Measurements from ENCODE around the gene SMG5. TPM values are rescaled to one million over a fixed set of nuclear protein-coding genes. Genes with fewer than 3 reads are reported as not detected.

Gene SMG5
- total RNA-seq, 1 experiment from 2014 or later, result 103 TPM

DNA sequence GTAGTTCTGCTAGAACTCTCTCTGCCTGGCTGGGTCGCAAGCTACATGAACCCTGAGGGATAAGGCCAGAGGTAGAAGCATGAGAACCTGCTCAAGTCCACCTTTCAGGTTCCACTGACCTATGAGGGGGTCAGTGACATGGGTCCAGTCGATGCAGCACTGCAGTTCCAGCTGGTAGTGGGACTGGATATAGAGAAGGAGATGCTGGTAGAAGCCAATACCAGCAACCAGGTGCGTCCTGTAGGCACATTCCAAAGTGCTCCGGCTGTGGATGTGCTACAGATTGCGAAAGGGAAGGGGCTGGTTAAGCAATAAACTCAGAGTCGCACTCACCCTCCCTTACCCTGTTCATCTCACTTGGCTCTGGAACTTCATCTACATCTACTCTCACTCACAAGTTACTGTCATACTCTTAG lies 5.7 kb downstream of the SMG5 start:
- no peak overlapping the region for H3K27ac Mint-ChIP-seq
- H3K9me3 ChIP-seq (ENCODE audit: control insufficient read depth, low read depth, low read length), result no peaks in the 10 kb centered on the region
- H4K20me1 ChIP-seq (ENCODE audit: control insufficient read depth, insufficient read depth, insufficient read length), result no peaks in the 10 kb centered on the region
- no peak overlapping the region for H3K18ac ChIP-seq (ENCODE audit: insufficient read length, low read depth, low read length)
- H3K27me3 ChIP-seq (ENCODE audit: insufficient read depth, low read length), result no peaks in the 10 kb centered on the region
- H3K9ac ChIP-seq (ENCODE audit: extremely low read depth, insufficient read length, low read length), result no peak overlapping the region
- no peak overlapping the region for H3K4me3 Mint-ChIP-seq
- H2BK12ac ChIP-seq (ENCODE audit: insufficient read length, low read depth, low read length), result no peak overlapping the region
- H2AK5ac ChIP-seq (ENCODE audit: insufficient read length, low read length), result no peak overlapping the region
- H3K56ac ChIP-seq (ENCODE audit: insufficient read length, low read depth, low read length), result no peak overlapping the region
- H3K23ac ChIP-seq (ENCODE audit: insufficient read length, low read depth, low read length), result no peak overlapping the region
- H3K4me2 ChIP-seq (ENCODE audit: insufficient read depth, insufficient read length, low read length), result no peak overlapping the region
- H3T11ph ChIP-seq (ENCODE audit: low read length), result no peak overlapping the region
- H2AFZ ChIP-seq (ENCODE audit: low read length), result no peak overlapping the region
- H2BK120ac ChIP-seq (ENCODE audit: low read depth, low read length, poor library complexity, severe bottlenecking), result no peak overlapping the region
- H3K14ac ChIP-seq (ENCODE audit: insufficient read depth, low read length), result no peak overlapping the region
- H3K4me1 Mint-ChIP-seq, result peaks cover 10% of the 10 kb centered on the region in 2 experiments
- H3K27me3 Mint-ChIP-seq (ENCODE audit: low read depth), result no peaks in the 10 kb centered on the region
- peaks cover 21% of the 10 kb centered on the region for H3K79me2 ChIP-seq (ENCODE audit: insufficient read depth, low read length)
- H4K5ac ChIP-seq (ENCODE audit: insufficient read length, low read depth, low read length), result no peak overlapping the region
- peaks cover 6% of the 10 kb centered on the region for H3K23me2 ChIP-seq (ENCODE audit: insufficient read length, low read depth, low read length, poor library complexity, severe bottlenecking)
- no peak overlapping the region for H2BK15ac ChIP-seq (ENCODE audit: low read depth, low read length)
- DNase-seq, result no peak
- H4K8ac ChIP-seq (replicated peaks; ENCODE audit: insufficient read length, low read depth, low read length), result no peak overlapping the region
- H3K4ac ChIP-seq (ENCODE audit: low read depth, low read length), result no peak overlapping the region
- no peak overlapping the region for H4K91ac ChIP-seq (ENCODE audit: insufficient read length, low read depth, low read length)
- WGBS (ENCODE audit: extremely low coverage, insufficient read length, low lambda C conversion rate), result no CpG with 5 or more reads among the region's 6 CpGs
- no peak for TF ChIP-seq CTCF (conservative IDR thresholded peaks at IDR 0.05)
- no peaks in the 10 kb centered on the region for H3K4me1 ChIP-seq (ENCODE audit: insufficient read depth, low read length)
- no peak overlapping the region for H3K27ac ChIP-seq (ENCODE audit: insufficient read length, low read depth, low read length)
- no peaks in the 10 kb centered on the region for H3K9me3 Mint-ChIP-seq
- H2BK20ac ChIP-seq (ENCODE audit: low read depth, low read length, poor library complexity, severe bottlenecking), result no peak overlapping the region
- peaks cover 57 to 76% (median 69%) of the 10 kb centered on the region in 3 experiments; a peak in 6 of 7 replicates for H3K36me3 Mint-ChIP-seq (ENCODE audit: insufficient read depth in 1 of 3, low read depth in 3 of 3)
- no peak overlapping the region for H2BK5ac ChIP-seq (ENCODE audit: insufficient read length, low read length)
- H3K79me1 ChIP-seq (ENCODE audit: insufficient read depth, low read depth, low read length, poor library complexity, severe bottlenecking), result peaks cover 5% of the 10 kb centered on the region
